Fibroblast of pulmonary artery (primary cell): Measurements from ENCODE around the gene GULP1.
A peak's percentile ranks its signal among the peaks of the same experiment; 100 is the strongest.

Experiments
- DNase-seq: peaks from one replicate; pipeline ENCODE4 v3.0.0-alpha.2; 2010; ENCODE audit warnings: low read depth
- H3K4me3 ChIP-seq: replicated peaks from 2 replicates; pipeline ENCODE4 v1.5.1; 2011; ENCODE audit warnings: low read depth, mild to moderate bottlenecking, control low read depth, low read length, moderate library complexity
- TF ChIP-seq, protein P1 (sequence below): IDR thresholded peaks from 2 replicates; pipeline ENCODE4 v1.5.1; 2011; ENCODE audit warnings: mild to moderate bottlenecking, control low read depth, low read length, inconsistent platforms; ENCODE audit errors: missing control alignments

The GULP1 gene

DNA sequence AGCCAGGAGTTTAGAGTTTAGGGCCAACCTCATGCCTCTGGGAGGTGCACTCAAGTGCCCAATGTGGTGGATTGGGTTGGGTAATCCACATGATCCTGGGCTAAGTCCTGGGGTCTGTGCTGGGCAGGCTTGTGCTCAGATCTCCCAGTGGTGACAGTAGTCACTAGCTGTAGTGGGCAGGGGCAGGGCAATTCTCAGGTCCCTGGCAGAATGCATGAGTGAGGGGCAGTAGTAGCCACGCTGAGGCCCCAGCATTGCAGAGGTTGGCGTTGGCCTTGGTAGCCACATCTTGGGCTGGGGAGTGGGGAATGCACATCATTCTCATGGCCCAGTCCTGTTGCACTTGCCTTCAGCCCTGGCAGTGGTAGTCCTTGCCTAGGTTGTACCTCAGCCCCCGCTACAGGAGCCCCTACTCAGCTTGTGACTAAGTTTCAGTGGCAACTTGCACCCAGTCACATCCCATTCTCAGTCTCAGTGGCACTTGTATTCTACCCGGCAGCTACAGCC, 269.9 kb downstream of the GULP1 start:
- no peak overlapping the region for H3K4me3 ChIP-seq
- TF ChIP-seq, protein P1, sequence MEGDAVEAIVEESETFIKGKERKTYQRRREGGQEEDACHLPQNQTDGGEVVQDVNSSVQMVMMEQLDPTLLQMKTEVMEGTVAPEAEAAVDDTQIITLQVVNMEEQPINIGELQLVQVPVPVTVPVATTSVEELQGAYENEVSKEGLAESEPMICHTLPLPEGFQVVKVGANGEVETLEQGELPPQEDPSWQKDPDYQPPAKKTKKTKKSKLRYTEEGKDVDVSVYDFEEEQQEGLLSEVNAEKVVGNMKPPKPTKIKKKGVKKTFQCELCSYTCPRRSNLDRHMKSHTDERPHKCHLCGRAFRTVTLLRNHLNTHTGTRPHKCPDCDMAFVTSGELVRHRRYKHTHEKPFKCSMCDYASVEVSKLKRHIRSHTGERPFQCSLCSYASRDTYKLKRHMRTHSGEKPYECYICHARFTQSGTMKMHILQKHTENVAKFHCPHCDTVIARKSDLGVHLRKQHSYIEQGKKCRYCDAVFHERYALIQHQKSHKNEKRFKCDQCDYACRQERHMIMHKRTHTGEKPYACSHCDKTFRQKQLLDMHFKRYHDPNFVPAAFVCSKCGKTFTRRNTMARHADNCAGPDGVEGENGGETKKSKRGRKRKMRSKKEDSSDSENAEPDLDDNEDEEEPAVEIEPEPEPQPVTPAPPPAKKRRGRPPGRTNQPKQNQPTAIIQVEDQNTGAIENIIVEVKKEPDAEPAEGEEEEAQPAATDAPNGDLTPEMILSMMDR = no peak
- no peak for DNase-seq

DNA sequence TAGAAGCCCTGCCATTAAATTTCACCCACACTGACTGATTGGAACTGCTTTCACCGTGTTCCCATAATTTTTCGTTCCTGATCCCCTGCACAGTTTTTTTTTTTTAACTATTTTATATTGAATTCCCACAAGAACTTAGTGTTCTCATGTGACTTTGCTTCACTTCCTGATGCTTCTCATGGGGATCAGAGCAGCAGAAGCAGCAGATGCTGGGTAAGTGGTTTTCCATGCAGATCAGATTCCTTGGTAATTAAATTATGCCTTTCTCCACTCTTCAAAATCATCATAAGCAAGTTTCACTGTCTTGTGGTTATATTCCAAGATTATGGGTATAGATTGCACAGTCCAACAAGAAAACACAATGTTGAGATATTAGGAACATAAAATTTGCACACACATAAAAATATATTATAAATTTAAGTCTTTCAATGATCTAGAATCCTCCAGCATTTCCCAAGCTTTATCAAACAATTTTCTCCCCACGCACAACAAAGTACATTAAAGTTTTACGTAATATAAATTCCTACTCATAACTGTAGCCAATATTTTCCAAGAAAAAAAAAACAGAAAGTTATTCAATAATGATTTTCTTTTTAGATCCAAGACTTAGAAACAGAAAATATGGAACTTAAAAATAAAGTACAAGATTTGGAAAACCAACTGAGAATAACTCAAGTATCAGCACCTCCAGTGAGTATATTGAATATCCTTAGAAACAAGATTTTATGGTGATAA, 277.9 kb downstream of the GULP1 start:
- H3K4me3 ChIP-seq = no peak overlapping the region
- TF ChIP-seq, protein P1 = no peak
- no peak for DNase-seq

DNA sequence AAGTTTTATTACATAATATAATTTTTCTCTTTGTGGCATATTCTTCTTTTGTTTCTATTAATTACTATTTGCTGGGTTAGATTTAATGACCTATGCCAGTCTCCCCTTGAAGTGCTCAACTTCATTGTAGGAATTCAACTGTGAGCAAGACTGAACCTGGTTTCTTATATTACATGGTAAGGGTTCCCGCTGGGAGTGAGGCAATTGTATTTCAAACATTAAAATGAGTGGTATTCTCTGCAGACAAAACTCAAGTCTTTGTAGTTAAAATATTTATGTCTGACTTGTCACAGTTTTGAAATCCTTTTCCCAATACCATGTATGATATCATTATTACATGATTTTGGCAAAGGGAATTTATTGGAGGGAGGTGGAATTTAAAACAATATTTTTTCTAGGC, 278.7 kb downstream of the GULP1 start:
- H3K4me3 ChIP-seq = no peak overlapping the region
- no peak for DNase-seq
- TF ChIP-seq, protein P1 = no peak

DNA sequence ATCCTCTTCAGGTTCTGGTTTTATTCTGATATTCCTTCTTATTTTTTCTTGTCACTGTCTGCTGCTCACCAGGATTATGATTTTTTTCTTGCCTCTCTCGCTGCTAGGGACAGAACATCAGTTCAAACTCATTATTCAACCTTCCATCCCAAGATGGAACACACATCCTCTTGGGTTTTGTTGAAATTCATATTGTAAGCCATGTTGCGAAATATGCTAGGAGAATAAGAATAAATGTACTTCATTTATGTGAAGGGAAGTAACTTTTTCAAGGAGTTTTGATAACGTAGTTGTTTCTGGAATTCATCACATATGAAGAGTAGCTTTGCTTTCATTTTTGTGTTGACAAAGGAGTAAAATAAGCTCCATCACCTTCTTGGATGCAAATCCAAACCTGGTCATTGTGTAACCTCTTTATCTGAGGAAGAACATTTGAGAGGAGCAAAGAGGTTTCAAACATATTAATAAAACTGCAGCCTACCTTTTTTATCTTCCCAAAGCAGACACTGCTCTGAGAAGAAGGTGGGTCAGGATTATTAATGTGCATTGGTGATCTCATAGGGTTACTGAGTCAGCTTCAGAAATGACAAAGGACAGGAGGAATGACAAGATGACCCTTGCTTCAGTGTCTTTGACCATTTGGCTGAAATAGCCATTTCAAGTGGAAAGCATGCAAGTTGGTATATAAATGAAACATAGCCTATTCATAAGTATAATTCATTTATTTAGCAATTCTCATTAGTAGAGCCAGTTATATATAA, 280.0 kb downstream of the GULP1 start:
- H3K4me3 ChIP-seq = no peak overlapping the region
- peak; percentile 40 for DNase-seq
- TF ChIP-seq, protein P1 = no peak

DNA sequence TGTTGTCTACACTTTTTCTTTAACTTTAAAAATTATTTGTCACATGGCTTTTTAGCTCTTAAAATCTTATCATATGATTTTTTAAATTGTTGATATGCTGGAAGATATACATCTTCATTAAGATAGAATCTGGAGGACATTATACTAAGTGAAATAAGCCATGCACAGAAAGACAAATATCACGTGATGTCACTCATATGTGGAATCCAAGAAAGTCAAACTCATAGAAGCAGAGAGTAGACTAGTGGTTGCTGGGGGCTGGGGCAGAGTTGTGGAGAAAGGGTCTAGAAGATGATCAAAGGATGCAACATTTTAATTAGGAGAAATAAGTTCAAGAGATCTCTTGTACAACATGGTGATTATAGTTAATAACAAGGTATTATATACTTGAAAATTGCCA, 280.9 kb downstream of the GULP1 start:
- H3K4me3 ChIP-seq = no peak overlapping the region
- no peak for DNase-seq
- TF ChIP-seq, protein P1 = no peak

DNA sequence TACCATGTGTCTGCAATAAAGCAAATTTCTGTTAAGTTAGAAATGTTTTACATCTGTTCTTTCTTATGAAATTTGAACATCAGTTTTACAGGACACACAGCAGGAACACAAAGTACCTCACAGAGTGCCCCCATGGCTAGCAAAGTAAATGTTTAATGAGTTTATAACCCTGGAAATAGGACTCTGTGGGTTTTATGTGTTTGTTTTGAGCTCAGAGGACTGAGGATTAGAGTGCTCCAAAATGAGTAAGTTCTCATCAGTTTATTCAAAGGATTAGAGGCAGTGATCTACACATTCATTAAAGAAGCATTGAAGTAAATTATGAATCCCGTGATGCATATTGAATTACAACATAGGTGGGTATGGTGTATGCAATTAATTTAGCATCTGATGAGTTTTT, 281.8 kb downstream of the GULP1 start:
- no peak for DNase-seq
- H3K4me3 ChIP-seq = no peak overlapping the region
- TF ChIP-seq, protein P1 = no peak
